ENCODE results near the gene F2R.

- TF ChIP-seq ZNF331 (CRISPR knock-in tag; IDR thresholded peaks at IDR 0.05; ENCODE audit: low read depth) = no peak
- no peak for TF ChIP-seq EZH2 (IDR thresholded peaks at IDR 0.05; ENCODE audit: low read depth, unreplicated experiment)
- no peak for TF ChIP-seq CTCF (conservative IDR thresholded peaks at IDR 0.05; ENCODE audit: low read depth in 2 of 2)
- no peak for TF ChIP-seq REST (IDR thresholded peaks at IDR 0.05; ENCODE audit: unreplicated experiment)
- TF ChIP-seq POLR2AphosphoS5 (IDR thresholded peaks at IDR 0.05; ENCODE audit: low read depth) = no peak
- no peak for TF ChIP-seq EZH2phosphoT487 (IDR thresholded peaks at IDR 0.05; ENCODE audit: unreplicated experiment)
- no peak for TF ChIP-seq ZNF462 (CRISPR knock-in tag; IDR thresholded peaks at IDR 0.05)
- no peak for TF ChIP-seq CREB1 (CRISPR knock-in tag; IDR thresholded peaks at IDR 0.05; ENCODE audit: low read depth)
- TF ChIP-seq JUNB (IDR thresholded peaks at IDR 0.05; ENCODE audit: unreplicated experiment) = no peak
- TF ChIP-seq NANOG (IDR thresholded peaks at IDR 0.05; ENCODE audit: borderline replicate concordance) = no peak
Measured at GRCh38 chr5:76690704-76691466, 25.0 kb upstream of the F2R start.
